ENCODE measurements around the gene KDM2A. TPM values are rescaled to one million over a fixed set of nuclear protein-coding genes. Genes with fewer than 3 reads are reported as not detected.

KDM2A gene
- total and polyA plus RNA-seq, 2 donors (not counting 3 experiments of a cell fraction or from before 2014, with no cell fraction given), result 72.2 to 79.5 TPM

- ChIA-PET POLR2A (no interaction called here), CTCF (interaction anchor here (0.7 to 0.9 kb wide), 2 partner anchors 18 to 84 kb away, joined by 3 to 5 read pairs; no protein-coding TSS in a partner anchor)
- Histone ChIP-seq H4K20me1 (replicated peaks; ENCODE audit: control insufficient read depth, extremely low read depth, insufficient read depth, low read length) (no peaks in the 10 kb centered on the region), H3K9me3 (replicated peaks; ENCODE audit: control insufficient read depth, insufficient read depth, low read length) (no peaks in the 10 kb centered on the region), H3K4me2 (ENCODE audit: insufficient read depth, low read length) (no peak overlapping the region), H3K79me2 (ENCODE audit: control insufficient read depth, insufficient read depth, low read length) (peaks cover 79% of the 10 kb centered on the region), H3K27ac (ENCODE audit: insufficient read depth, low read depth, low read length) (no peak overlapping the region), H3K36me3 (ENCODE audit: control insufficient read depth in 2 of 2, extremely low read depth in 1 of 2, insufficient read depth in 2 of 2, low read length in 2 of 2) (no peaks in the 10 kb centered on the region), H3K4me3 (replicated peaks in 1 of 3; ENCODE audit: insufficient read depth in 1 of 3, low read depth in 1 of 3, low read length in 3 of 3) (no peak overlapping the region), H3K27me3 (ENCODE audit: control insufficient read depth in 2 of 2, insufficient read depth in 2 of 2, low read length in 2 of 2) (no peaks in the 10 kb centered on the region), H3K9me1 (replicated peaks; ENCODE audit: control insufficient read depth, extremely low read depth, insufficient read depth, low read length) (no peaks in the 10 kb centered on the region), H2AFZ (ENCODE audit: low read depth, low read length) (no peak overlapping the region), H3K9ac (replicated peaks; ENCODE audit: extremely low read depth, insufficient read depth, low read length) (no peak overlapping the region), H3K4me1 (ENCODE audit: control insufficient read depth, extremely low read depth, insufficient read depth, low read length) (peaks cover 19% of the 10 kb centered on the region)
- FAIRE-seq (no peak), DNase-seq (ENCODE audit: low read depth, low spot score) (no peak)
- no peak for TF ChIP-seq POLR2A (IDR thresholded peaks at IDR 0.05; ENCODE audit: low read depth, low read length)
- TF ChIP-seq MYC (IDR thresholded peaks at IDR 0.05; ENCODE audit: low read depth, low read length), result no peak
- BruUV-seq (replicated peaks), result no TSS peak
- dilution Hi-C loops (cut with MboI; ENCODE audit: extremely low pct_ligation_motif_present, low sequenced_read_pairs), result no loop called here
- intact Hi-C loops (cut with micrococcal nuclease), result loop anchor here (5.0 kb wide), 1 partner anchor 68 kb away; no protein-coding TSS in a partner anchor
Measured at GRCh38 chr11:67165623-67166022, 46.6 kb downstream of the KDM2A start.

GRCh38 chr11:67167091-67167490, 48.0 kb downstream of the KDM2A start:
- H3K27me3 ChIP-seq (ENCODE audit: control insufficient read depth in 2 of 2, insufficient read depth in 2 of 2, low read length in 2 of 2), result no peaks in the 10 kb centered on the region
- H3K4me1 ChIP-seq (ENCODE audit: control insufficient read depth, extremely low read depth, insufficient read depth, low read length), result peaks cover 12% of the 10 kb centered on the region
- H3K9me1 ChIP-seq (replicated peaks; ENCODE audit: control insufficient read depth, extremely low read depth, insufficient read depth, low read length), result no peaks in the 10 kb centered on the region
- H4K20me1 ChIP-seq (replicated peaks; ENCODE audit: control insufficient read depth, extremely low read depth, insufficient read depth, low read length), result no peaks in the 10 kb centered on the region
- H3K9ac ChIP-seq (replicated peaks; ENCODE audit: extremely low read depth, insufficient read depth, low read length), result no peak overlapping the region
- no peak overlapping the region for H2AFZ ChIP-seq (ENCODE audit: low read depth, low read length)
- intact Hi-C loops (cut with micrococcal nuclease) (loop anchor here (5.0 kb wide), 1 partner anchor 70 kb away; no protein-coding TSS in a partner anchor), dilution Hi-C loops (cut with MboI; ENCODE audit: extremely low pct_ligation_motif_present, low sequenced_read_pairs) (no loop called here)
- peaks cover 0 to 3% of the 10 kb centered on the region in 2 experiments for H3K36me3 ChIP-seq (ENCODE audit: control insufficient read depth in 2 of 2, extremely low read depth in 1 of 2, insufficient read depth in 2 of 2, low read length in 2 of 2)
- no peak overlapping the region for H3K27ac ChIP-seq (ENCODE audit: insufficient read depth, low read depth, low read length)
- no peaks in the 10 kb centered on the region for H3K9me3 ChIP-seq (replicated peaks; ENCODE audit: control insufficient read depth, insufficient read depth, low read length)
- BruUV-seq (replicated peaks), result no TSS peak
- FAIRE-seq, result no peak
- TF ChIP-seq EZH2 (IDR thresholded peaks at IDR 0.05; ENCODE audit: borderline replicate concordance, low read depth, low read length, severe bottlenecking) (no peak), POLR2A (IDR thresholded peaks at IDR 0.05; ENCODE audit: low read depth, low read length) (no peak), JUN (IDR thresholded peaks at IDR 0.05; ENCODE audit: borderline replicate concordance, insufficient read depth, insufficient read length, low read depth) (no peak), POLR2AphosphoS5 (IDR thresholded peaks at IDR 0.05; ENCODE audit: insufficient read depth, low read depth, low read length) (no peak), MYC (IDR thresholded peaks at IDR 0.05; ENCODE audit: low read depth, low read length) (no peak), GATA2 (IDR thresholded peaks at IDR 0.05; ENCODE audit: insufficient read depth, insufficient read length, low read depth, low read length) (no peak), FOS (IDR thresholded peaks at IDR 0.05; ENCODE audit: borderline replicate concordance, insufficient read depth, low read length) (no peak), MAX (IDR thresholded peaks at IDR 0.05; ENCODE audit: insufficient read depth, insufficient read length) (no peak), CTCF (IDR thresholded peaks at IDR 0.05; ENCODE audit: extremely low read depth in 1 of 2, insufficient read depth in 1 of 2, low read depth in 1 of 2, low read length in 2 of 2) (no peak)
- H3K4me2 ChIP-seq (ENCODE audit: insufficient read depth, low read length), result no peak overlapping the region
- CTCF ChIA-PET, result interaction anchor here (0.8 to 1.7 kb wide), 15 partner anchors 8 to 76 kb away, joined by 3 to 12 read pairs (median 5); partner anchors contain the start of gene KDM2A
- DNase-seq (ENCODE audit: low read depth, low spot score), result peak; percentile 8
- H3K79me2 ChIP-seq (ENCODE audit: control insufficient read depth, insufficient read depth, low read length), result peaks cover 79% of the 10 kb centered on the region
- POLR2A ChIA-PET, result no interaction called here
- no peak overlapping the region for H3K4me3 ChIP-seq (replicated peaks in 1 of 3; ENCODE audit: insufficient read depth in 1 of 3, low read depth in 1 of 3, low read length in 3 of 3)
